Measurements from ENCODE around the gene PLXND1. TPM values are rescaled to one million over a fixed set of nuclear protein-coding genes. Genes with fewer than 3 reads are reported as not detected.
"Not testable (repeated sequence)": the region's sequence is repeated elsewhere in the genome, so short reads cannot be mapped to it uniquely, and the experiment has no call there.

The PLXND1 gene
- total RNA-seq, 1 experiment from 2014 or later: 12.1 TPM

GRCh38 chr3:129529436-129530210 is 76.9 kb downstream of the PLXND1 start:
- no peak for DNase-seq (ENCODE audit: low read depth)

GRCh38 chr3:129528589-129529100 is 77.8 kb downstream of the PLXND1 start, which contains the start of gene RHO:
RHO (plus strand) TSS chr3:129528639; CDS start chr3:129528734, 95 bp downstream.
- DNase-seq (ENCODE audit: low read depth): no peak

GRCh38 chr3:129527262-129527661 is 79.2 kb downstream of the PLXND1 start:
- DNase-seq (ENCODE audit: low read depth): no peak

GRCh38 chr3:129526121-129526900 is 80.2 kb downstream of the PLXND1 start:
- no peak for DNase-seq (ENCODE audit: low read depth)

- DNase-seq (ENCODE audit: low read depth): peak; percentile 40
These were observed 81.0 kb downstream of the PLXND1 start for GRCh38 chr3:129525341-129525968.

GRCh38 chr3:129524081-129524480 is 82.4 kb downstream of the PLXND1 start:
- no peak for DNase-seq (ENCODE audit: low read depth)

GRCh38 chr3:129522953-129523352 is 83.5 kb downstream of the PLXND1 start:
- no peak for DNase-seq (ENCODE audit: low read depth)

- DNase-seq (ENCODE audit: low read depth): no peak
These were observed 84.9 kb downstream of the PLXND1 start for GRCh38 chr3:129521611-129522010.

GRCh38 chr3:129520960-129521359 is 85.5 kb downstream of the PLXND1 start:
- DNase-seq (ENCODE audit: low read depth): no peak

- no peak for DNase-seq (ENCODE audit: low read depth)
These were observed 86.4 kb downstream of the PLXND1 start for GRCh38 chr3:129519896-129520715.

GRCh38 chr3:129519449-129519848 is 87.0 kb downstream of the PLXND1 start:
- DNase-seq (ENCODE audit: low read depth): no peak

GRCh38 chr3:129518581-129518980 is 87.9 kb downstream of the PLXND1 start:
- no peak for DNase-seq (ENCODE audit: low read depth)

- no peak for DNase-seq (ENCODE audit: low read depth)
These were observed 88.4 kb downstream of the PLXND1 start for GRCh38 chr3:129518038-129518561.

GRCh38 chr3:129517516-129517915 is 89.0 kb downstream of the PLXND1 start:
- no peak for DNase-seq (ENCODE audit: low read depth)

GRCh38 chr3:129515821-129516432 is 90.5 kb downstream of the PLXND1 start:
- not testable (repeated sequence) for DNase-seq (ENCODE audit: low read depth)

GRCh38 chr3:129515108-129515820 is 91.2 kb downstream of the PLXND1 start:
- not testable (repeated sequence) for DNase-seq (ENCODE audit: low read depth)

- no peak for DNase-seq (ENCODE audit: low read depth)
These were observed 91.9 kb downstream of the PLXND1 start for GRCh38 chr3:129514563-129514962.

- DNase-seq (ENCODE audit: low read depth): no peak
These were observed 92.4 kb downstream of the PLXND1 start for GRCh38 chr3:129514110-129514509.

- no peak for DNase-seq (ENCODE audit: low read depth)
These were observed 92.8 kb downstream of the PLXND1 start for GRCh38 chr3:129513705-129514104.

GRCh38 chr3:129512595-129512994 is 93.9 kb downstream of the PLXND1 start:
- no peak for DNase-seq (ENCODE audit: low read depth)

All from Daoy (cell line).